CD4-positive, alpha-beta T cell treated with Interleukin-15 for 4 hours (primary cell): ENCODE data around the gene TYMS.

Experiments
- DNase-seq: peaks from one replicate; pipeline ENCODE4 v3.0.0-alpha.2; 2020; ENCODE audit warnings: low spot score

The TYMS gene

DNA sequence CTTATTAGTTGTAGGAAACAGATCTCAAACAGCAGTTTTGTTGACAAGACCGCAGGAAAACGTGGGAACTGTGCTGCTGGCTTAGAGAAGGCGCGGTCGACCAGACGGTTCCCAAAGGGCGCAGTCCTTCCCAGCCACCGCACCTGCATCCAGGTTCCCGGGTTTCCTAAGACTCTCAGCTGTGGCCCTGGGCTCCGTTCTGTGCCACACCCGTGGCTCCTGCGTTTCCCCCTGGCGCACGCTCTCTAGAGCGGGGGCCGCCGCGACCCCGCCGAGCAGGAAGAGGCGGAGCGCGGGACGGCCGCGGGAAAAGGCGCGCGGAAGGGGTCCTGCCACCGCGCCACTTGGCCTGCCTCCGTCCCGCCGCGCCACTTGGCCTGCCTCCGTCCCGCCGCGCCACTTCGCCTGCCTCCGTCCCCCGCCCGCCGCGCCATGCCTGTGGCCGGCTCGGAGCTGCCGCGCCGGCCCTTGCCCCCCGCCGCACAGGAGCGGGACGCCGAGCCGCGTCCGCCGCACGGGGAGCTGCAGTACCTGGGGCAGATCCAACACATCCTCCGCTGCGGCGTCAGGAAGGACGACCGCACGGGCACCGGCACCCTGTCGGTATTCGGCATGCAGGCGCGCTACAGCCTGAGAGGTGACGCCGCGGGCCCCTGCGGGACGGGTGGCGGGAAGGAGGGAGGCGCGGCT is at the start of gene TYMS:
Gene TYMS (plus strand): TSS at position 343 of the 690 bp plus-strand sequence. CDS start 90 bp downstream, at position 433.
- no peak for DNase-seq

GRCh38 chr18:607930-608329 is 49.5 kb upstream of the TYMS start:
- DNase-seq = no peak

DNA sequence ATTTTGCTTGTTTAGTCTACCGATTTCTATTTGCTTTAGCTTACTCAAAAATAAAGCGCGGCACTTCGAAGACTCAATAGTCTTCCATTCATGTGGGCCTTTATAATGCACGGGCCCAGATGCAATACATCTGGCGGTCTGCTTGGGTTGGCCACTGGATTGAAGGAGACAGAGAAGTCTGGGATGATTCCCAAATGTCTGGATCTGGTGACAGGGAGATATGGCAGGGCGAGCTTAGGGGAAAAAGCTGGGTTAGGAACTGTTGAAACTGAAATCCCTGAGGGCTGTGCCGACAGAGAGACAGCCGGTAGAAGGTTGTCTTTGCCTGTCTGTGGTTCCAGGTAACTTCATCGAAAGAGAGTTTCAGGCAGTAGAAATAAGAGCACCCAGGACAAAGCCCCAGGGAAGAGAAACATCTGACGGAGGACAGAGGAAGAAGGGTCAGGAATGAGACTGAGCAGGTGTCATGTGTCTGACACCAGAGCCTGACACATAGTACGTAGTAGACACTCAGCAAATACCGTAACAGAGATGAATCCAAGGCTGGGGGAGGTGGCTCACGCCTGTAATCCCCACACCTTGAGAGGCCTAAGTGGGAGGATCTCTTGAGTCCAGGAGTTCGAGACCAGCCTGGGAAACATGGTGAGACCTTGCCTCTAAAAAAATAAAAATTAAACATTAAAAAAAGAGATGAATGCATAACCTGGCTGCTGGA is 47.1 kb upstream of the TYMS start:
- no peak for DNase-seq

DNA sequence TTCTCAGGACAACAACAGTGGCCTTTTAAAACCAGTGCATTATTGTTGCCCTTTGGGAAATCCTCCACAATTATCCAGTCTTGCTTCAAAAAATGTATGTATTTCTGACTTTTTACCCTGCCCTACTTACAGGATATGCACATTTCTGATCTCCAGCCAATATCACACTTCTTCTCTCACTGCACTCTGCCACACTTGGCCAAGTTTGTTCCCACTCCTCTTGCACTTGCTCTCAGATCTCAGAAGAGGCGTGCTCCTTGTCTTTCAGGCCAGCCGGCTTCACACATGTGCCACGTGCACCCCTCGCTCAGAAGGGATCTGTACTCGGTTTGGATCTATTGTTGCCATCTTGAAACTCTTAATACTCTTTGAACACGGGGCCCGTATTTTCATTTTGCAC is 45.3 kb upstream of the TYMS start:
- no peak for DNase-seq

GRCh38 chr18:614193-614592 is 43.3 kb upstream of the TYMS start:
- DNase-seq = no peak

DNA sequence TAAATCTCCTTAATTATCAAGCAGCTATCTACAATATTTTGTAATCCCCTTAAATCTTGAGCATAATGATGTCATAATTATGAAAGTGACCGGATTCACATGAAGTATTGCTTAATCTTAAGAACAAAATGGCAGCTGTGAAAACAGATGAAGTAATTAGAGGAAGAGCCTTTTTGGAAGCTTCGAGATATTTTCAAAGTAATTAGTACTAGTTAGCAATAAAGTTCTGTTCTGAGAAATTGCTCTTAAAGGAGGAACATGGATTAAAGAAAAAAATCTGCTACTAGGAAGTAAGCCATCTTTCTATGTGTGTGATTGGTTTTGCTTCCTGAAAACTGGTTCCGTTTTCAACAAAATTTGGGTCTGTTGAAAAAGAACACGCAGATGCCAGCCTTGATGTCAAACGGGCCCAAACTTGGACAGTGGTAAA is 42.3 kb upstream of the TYMS start:
- DNase-seq = no peak

- DNase-seq = no peak
These were observed 41.7 kb upstream of the TYMS start for GRCh38 chr18:615773-616172.

DNA sequence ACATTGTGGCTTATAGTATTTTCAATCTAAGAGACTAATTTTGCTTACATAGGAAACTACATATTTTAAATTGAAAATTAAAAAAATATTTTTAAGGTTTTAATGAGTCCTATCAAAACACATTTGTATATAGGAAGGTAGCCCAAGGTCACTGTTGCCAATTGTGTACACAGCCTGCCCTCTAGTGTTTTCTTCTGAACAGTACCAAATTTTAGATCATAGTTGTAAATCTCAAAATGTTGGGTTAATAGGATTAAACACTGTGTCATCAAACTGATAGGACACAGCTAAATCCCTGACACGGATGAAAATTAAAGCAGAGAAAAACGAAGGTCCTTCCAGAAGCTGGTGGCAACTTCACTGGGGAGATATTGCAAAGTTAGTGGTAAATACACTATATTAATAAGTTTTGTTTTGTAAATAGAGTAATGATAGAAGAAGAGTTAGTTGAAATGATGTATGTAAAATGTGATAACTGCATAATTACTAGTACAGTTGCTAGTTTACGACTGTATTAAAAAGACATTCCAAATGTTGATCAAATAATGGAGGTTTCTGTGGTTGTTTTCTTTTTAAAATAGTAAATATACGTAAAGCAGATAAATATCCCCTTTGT is 41.0 kb upstream of the TYMS start:
- DNase-seq = peak; percentile 13

DNA sequence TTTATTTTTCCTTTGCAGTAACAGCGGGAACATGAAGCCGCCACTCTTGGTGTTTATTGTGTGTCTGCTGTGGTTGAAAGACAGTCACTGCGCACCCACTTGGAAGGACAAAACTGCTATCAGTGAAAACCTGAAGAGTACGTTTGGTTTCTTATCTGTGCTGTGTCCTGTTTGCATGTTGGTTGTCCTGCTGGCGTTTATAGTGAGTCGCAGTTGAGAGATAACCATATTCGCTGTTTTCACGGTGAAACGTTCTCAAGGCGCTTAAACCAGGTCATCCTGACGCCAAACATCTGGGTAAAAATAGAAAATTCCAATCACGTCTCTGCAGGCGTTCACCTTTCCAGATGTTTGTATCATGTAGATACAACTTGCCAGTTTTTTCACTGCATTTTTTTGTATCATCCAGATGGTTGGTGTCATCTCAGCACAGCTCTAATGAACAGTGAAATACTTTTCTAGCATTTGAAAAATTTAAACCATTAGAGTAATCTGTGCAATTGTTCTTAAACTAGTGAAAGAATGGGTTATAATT is 39.4 kb upstream of the TYMS start:
- no peak for DNase-seq

- no peak for DNase-seq
These were observed 38.8 kb upstream of the TYMS start for GRCh38 chr18:618618-619017.

DNA sequence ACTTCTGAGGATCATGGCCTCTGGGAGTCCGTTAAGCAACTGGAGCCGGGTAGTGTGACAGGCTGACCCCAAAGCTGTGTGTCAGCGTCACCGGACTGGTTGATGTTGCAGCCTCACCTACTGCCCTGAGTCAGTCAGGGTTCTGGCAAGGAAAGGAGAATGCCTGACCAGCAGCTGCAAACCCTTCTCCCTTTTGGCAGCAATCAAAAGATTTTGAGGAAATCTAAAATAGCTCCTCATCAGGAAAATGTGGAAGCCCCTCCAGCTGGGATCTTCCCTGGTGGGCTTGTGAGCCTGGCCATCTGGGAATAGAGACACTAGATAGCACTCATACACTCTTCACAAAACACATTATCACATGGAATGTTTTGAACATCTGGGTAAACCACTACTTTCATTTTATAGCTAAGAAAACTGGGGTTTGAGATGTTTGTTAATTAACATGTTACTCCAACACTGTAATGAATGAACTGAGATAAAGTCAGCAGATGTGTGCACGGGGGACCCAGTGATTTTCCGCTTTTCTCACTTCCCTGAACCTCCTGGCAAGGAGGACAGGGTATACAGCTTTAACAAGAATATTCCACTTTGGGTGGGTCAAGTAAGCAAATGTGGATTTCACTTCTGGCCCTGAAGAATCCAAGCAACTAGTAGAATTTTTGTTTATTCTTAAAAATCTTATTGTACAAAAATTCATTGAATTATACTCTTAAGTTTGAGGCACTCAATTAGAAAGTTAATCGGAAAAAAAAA is 36.0 kb upstream of the TYMS start:
- no peak for DNase-seq

DNA sequence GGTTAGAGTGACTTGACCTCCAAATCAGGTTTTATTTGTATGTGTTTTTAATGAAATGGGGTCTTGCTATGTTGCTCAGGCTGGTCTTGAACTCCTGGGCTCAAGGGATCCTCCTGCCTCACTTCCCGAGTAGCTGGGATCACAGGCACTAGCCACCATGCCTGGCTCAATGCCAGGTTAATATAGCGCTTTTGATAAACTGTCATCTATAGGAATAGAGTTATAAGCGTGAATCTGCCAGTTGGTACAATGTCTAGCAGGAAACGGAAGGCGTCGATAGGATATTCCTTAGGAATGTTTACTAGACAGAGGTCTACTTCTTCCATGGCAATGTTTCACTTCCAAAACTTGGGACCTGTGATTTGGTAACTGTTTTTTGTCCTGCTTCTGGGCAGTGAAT is 35.2 kb upstream of the TYMS start:
- DNase-seq = no peak

GRCh38 chr18:623761-624620 is 33.5 kb upstream of the TYMS start:
- peak; percentile 48 for DNase-seq

GRCh38 chr18:627231-627630 is 30.2 kb upstream of the TYMS start:
- DNase-seq = no peak

DNA sequence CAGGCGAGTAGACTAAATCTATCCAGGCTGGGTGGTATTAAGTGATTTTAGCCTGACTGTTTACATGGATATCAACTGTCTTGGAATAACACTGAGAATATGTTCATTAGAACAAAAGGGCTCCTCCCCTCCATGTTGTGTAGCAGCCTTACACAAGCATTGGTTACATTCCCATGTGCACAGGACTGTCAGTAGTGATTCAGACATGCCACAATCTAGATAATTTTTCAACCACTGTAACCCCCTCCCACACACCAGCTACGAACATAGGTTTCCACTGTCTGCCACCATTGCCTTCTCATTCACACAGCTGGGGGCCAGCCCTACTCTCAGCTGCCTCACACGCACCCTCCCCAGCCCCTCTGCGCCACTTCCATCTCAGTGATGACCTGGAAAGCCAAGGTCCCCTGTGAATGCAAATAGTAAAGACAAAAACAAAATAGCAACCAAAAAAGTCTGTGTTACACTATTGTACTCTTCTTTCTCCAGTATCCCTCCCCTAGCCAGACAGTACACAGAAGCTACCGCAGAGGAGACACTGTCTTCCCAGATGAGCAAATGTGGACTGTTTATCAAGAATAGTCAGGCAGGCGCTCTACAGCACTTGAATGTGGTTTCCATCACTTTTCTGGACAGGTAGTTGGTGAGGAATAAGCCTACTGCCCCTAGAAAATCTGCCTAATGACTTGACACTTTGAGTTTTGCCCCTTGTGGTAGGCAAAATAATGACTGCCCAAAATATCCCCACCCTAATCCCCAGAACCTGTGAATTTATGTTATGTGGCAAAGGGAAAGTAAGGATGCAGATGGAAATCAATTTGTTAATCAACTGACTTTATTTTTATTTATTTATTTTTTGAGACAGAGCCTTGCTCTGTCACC is 27.9 kb upstream of the TYMS start:
- no peak for DNase-seq

GRCh38 chr18:631560-631959 is 25.9 kb upstream of the TYMS start:
- no peak for DNase-seq

DNA sequence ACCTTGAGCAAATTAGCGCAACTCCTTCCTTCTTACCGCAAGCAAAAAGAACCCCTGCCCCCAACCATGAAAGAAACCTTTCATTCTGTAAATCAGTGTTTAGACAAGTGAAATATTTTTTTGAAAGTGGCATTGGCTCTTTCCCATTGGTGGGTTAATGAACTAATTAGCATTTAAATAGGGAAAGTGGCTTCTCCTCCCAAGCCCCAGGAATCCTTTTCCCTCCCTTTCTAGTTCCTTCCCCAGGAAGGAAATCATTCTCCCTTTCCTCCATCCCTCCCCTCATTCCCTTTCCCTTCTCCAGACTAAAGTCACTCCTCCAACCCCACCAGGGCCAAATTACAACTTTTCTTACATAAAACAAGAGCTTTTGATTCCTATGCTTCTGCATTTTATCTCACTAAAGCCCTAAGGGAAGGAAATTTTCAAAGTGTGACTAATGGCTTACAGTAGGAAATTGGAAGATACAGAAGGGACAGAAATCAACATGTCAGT is 22.9 kb upstream of the TYMS start:
- DNase-seq = no peak

DNA sequence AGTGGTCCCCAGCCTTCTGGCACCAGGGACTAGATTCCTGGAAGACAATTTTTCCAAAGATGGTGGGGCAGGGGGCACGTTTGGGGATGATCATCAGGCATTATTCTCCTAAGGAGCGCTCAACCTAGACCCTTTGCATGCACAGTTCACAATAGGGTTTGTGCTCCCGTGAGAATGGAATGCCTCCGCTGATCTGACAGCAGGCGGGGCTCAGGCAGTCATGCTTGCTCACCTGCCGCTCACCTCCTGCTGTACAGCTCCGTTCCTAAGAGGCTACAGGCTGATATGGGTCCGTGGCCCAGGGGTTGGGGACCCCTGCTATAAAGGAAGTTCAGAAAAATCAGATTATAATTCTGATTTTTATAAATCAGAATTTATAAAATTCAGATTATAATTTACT is 22.3 kb upstream of the TYMS start:
- DNase-seq = no peak

- no peak for DNase-seq
These were observed 16.2 kb upstream of the TYMS start for GRCh38 chr18:641224-641623.

DNA sequence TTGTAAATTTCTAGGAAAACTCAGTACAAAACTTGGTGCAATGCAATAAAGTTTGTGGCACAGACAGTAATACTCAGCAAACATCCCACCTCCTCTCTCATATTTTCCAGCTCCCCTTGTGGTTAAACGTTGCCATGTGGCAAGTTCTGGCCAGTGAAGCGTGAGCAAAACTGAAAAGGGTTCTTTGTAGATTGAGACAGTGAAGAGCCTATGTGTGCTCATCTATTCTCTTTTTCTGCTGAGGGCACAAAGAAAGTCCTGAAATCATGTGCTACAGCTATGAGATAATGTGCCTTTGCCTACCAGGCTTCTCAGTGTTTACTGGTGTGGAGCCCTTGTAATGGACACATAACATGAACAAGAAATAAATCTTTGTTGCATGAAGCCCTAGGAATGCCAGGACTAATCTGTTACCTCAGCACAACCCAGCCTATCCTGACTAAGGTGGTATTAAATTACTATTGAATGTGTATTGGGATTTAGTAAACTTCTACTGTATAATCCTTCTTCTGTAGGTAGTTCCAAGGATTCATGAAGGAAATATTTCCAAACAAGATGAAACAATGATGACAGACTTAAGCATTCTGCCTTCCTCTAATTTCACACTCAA is 13.0 kb upstream of the TYMS start:
- DNase-seq = no peak
